Suppressor macrophage treated with lipopolysaccharide for 4 hours (primary cell): ENCODE measurements around the gene SCGB1A1.
"Not testable (repeated sequence)": the region's sequence is repeated elsewhere in the genome, so short reads cannot be mapped to it uniquely, and the experiment has no call there.

Source experiments
- DNase-seq: peaks from one replicate; pipeline ENCODE4 v3.0.0-alpha.2; 2020

Gene SCGB1A1, protein sequence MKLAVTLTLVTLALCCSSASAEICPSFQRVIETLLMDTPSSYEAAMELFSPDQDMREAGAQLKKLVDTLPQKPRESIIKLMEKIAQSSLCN

DNA sequence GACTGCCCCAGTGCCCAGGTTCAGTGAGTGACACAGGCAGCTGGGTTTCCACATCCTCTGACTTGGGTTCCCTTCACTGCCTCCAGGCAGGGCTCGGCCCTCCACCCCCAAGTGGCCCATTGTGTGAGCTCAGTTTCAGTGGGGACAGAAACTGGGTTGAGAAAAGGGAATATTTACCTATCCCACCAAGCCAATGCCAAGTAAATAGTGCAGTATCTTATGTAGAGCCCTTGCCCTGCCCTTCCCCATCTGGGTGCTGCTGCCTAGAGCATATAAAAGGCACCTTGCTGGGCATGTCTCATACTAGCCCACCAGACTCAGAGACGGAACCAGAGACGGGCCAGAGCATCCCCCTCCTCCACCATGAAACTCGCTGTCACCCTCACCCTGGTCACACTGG, at the start of gene SCGB1A1:
SCGB1A1 (plus strand) TSS at position 301 of the 400 bp plus-strand sequence; CDS start at position 364, 63 bp downstream.
- DNase-seq, result no peak

- DNase-seq, result peak; percentile 61
These were observed 47.9 kb upstream of the SCGB1A1 start for GRCh38 chr11:62370743-62371440.

DNA sequence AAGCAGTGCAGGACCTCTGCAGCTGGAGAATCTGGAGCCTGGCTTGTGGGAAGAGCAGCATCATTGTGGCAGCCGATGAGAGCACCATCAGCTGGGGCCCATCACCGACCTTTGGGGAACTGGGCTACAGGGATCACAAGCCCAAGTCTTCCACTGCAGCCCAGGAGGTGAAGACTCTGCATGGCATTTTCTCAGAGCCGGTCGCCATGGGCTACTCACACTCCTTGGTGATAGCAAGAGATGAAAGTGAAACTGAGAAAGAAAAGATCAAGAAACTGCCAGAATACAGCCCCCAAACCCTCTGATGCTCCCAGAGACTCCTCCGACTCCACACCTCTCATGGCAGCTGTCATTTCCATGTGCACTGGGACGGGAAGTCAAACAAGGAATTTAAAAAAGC, 46.0 kb upstream of the SCGB1A1 start:
- no peak for DNase-seq

DNA sequence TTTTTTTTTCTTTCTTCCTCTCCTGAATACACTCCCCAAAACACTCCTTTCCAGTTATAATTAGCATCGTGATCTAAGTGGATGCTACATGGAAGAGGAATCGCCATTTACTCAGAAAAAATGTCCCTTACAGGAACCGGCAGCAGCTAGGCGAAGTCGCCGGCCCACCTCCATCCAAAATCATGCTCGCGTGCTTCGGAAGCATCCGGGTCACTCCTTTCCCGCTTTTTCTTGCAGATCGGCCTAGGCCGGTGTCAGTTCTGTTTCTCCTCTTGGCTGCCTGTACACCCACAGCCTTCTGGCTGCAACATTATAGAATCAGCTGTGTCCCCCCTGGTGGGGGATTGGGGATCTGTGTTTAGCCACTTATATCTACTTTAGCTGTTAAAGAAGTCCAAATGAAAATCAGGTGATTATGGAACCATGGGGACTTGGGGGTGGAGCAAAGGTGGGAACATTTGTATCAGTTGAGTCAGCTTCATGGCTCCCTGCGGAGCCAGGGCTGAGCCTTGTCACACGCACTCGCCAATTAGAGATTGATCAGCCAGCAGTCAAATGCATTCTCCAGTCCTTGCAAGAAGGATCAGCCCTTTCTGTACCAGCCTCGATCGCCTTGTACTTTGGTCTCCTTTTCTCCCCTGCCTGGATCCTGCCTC, 45.2 kb upstream of the SCGB1A1 start:
- no peak for DNase-seq

DNA sequence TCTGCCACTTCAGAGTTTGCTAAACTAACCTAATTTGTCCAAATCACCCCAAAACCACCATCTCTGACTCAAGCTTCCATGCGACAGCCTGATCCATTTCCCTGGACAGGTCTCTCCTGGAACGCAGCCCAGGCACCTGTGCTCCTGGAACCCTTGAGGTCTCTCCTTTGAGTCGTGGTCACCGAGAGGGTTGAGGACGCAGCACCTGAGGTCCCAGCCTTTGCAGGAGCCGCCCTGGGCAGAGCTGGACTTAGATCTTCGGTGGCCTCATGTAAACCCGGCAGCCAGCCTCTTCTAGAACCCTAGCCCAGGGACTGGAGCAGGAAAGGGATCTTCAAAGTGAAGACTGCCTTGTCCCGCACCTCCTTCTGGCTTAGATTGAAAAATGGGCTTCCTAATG, 44.0 kb upstream of the SCGB1A1 start:
- DNase-seq, result no peak

DNA sequence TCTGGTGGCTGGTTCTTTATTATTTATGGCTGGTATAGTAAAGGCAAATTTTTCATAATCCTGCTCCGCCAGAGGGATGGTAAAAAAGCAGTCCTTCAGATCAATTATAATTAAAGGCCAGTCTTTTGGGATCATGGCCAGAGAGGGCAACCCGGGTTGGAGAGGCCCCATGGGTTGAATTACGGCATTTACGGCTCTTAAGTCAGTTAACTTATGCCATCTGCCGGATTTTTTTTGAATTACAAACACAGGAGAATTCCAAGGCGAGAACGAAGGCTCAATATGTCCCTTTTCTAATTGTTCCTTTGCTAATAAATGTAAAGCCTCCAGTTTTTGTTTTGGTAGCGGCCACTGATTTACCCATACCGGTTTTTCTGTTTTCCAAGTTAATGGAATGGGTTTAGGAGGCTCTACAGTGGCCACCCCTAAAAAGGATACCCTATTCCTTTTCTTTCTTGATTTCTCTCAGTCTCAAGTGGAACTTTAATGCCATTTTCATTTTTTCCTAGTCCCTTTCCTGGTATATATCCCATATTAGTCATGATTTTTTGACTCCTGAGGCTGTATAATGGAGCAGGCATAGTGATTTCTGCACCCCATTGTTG, 40.3 kb upstream of the SCGB1A1 start:
- DNase-seq, result peak; percentile 83

- not testable (repeated sequence) for DNase-seq
These were observed 39.2 kb upstream of the SCGB1A1 start for GRCh38 chr11:62379586-62379985.

DNA sequence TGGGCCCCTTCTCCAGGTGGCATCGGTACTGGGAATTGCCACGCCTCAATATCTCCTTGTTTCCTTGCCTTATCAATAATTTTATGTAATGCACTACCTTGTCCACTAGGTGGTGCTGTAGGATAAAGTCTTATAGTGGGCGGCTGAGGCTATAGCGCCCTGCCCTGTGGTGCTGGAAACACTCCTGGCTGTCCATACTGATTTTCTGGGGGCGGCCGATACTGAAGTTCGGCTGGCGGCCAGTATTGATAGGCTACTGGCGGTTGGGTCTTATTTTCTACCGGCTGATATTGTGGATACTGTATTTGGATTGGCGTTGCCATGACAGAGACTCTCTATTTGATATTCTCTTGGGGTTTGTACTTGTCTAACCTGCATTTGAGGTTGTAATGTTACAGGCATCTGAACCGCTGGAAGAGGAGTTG, 38.0 kb upstream of the SCGB1A1 start:
- DNase-seq, result peak; percentile 83

DNA sequence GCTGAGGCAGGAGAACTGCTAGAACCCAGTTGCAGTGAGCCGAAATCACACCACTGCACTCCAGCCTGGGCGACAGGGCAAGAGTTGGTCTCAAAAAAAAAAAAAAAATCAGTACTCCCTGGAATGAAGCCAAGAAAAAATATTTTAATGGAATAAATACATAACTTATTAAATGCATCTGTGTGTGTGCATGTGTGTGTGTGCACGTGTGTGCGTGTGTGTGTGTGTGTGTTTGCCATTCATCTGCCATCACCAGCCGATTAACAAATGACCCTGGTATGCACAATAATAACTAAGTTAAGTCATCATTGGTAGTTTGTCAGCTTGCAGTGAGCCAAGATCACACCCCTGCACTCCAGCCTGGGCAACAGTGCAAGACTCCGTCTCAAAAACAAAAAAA, 35.0 kb upstream of the SCGB1A1 start:
- DNase-seq, result no peak

DNA sequence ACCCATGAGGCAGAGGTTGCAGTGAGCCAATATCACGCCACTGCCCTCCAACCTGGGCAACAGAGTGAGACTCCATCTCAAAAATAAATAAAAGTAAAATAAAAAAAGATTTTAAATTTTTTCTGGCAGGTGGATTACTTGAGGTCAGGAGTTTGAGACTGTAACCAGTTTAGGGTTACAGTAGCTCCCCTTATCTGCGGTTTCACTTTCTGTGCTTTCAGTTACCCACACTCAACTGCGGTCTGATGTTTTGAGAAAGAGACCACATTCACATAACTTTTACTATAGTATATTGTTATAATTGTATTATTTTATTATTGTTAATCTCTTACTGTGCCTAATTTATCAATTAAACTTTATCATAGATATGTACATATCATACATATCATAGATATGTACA, 32.8 kb upstream of the SCGB1A1 start:
- DNase-seq, result not testable (repeated sequence)

- DNase-seq, result no peak
These were observed 31.5 kb upstream of the SCGB1A1 start for GRCh38 chr11:62387381-62387780.

DNA sequence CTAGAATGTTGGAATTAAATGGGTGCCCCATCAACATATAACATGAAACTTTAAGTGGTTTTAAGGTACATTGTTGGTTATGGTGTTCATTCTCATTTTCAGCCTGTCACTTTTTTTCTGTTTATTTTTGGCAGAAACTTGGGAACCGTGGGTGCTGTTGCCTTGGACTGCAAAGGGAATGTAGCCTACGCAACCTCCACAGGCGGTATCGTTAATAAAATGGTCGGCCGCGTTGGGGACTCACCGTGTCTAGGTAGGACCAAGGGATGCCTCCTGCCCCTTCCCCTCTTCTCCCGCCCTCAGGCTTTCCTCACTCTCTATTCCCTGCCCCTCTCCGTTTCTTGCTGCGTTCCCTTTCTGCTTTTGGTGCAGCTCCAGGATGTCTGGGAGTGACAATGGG, 29.8 kb upstream of the SCGB1A1 start:
- DNase-seq, result no peak

GRCh38 chr11:62390237-62390636, 28.6 kb upstream of the SCGB1A1 start:
- DNase-seq, result no peak

- peak; percentile 27 for DNase-seq
These were observed 28.1 kb upstream of the SCGB1A1 start for GRCh38 chr11:62390722-62391121.

GRCh38 chr11:62391642-62392425, 27.0 kb upstream of the SCGB1A1 start:
- DNase-seq, result no peak

- DNase-seq, result no peak
These were observed 26.3 kb upstream of the SCGB1A1 start for GRCh38 chr11:62392506-62392905.

- DNase-seq, result no peak
These were observed 25.7 kb upstream of the SCGB1A1 start for GRCh38 chr11:62393061-62393611.

DNA sequence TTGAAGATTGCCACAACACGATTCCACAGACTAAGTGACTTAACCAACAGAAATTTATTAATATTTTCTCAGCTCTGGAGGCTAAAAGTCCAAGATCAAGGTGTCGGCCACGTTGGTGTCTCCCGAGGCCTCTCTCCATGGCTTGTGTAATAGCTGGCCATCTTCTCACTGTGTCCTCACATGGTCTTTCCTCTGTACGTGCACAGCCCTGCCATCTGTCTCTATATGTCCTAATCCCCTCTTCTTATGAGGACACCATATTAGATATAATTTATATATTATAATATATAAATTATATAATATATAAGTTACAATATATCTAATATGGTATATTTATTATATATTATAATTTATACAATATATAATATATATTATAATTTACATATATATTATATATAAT, 25.1 kb upstream of the SCGB1A1 start:
- no peak for DNase-seq

- peak; percentile 85 for DNase-seq
These were observed 23.9 kb upstream of the SCGB1A1 start for GRCh38 chr11:62394825-62395538.

DNA sequence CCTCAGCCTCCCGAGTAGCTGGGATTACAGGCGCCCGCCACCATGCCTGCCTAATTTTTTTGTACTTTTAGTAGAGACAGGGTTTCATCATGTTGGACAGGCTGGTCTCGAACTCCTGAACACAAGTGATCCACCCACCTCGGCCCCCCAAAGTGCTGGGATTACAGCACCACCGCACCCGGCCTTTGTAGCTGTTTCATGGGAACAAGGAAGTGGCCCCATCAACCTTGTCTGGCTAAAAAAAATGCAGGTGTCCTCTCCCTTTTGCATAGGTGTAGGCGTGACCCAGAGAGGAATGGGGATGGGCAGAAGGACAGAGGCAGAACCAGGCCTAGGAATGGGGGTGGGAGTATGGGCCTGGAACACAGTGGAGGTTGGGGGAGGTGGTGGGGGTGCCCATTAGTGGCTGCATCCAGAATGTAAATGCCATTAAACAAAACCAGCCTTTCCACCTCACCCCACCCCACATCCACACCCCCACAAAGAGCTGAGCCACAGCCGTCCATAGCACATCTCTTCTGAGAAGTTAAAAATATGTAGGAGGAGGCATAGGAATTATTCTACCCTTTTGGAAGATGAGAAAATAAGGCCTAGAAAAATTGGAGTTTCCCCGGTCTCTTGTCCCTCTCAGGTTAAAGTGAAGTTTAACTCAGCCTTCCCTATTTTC, 22.8 kb upstream of the SCGB1A1 start:
- DNase-seq, result no peak
